ENCODE results near the gene ATP5F1D. TPM values are rescaled to one million over a fixed set of nuclear protein-coding genes. Genes with fewer than 3 reads are reported as not detected.

Gene ATP5F1D
- total RNA-seq, 1 donor from 2014 or later, result 501 TPM

- no peaks in the 10 kb centered on the region for H3K9me3 ChIP-seq (replicated peaks)
- no peaks in the 10 kb centered on the region for H3K27me3 ChIP-seq (ENCODE audit: low read depth)
- H3K27ac ChIP-seq (replicated peaks), result peak within 1 kb of the TSS; percentile 100
- peaks cover 24% of the 10 kb centered on the region for H3K36me3 ChIP-seq
- DNase-seq, result peak; percentile 88
- peak within 1 kb of the TSS; percentile 93 for H3K4me3 ChIP-seq
- TF ChIP-seq CTCF (IDR thresholded peaks at IDR 0.05; ENCODE audit: borderline replicate concordance), result peak; percentile 28
- peaks cover 85% of the 10 kb centered on the region for H3K4me1 ChIP-seq
- intact Hi-C loops (cut with micrococcal nuclease), result no loop called here
Measured at GRCh38 chr19:1248139-1248785, 6.7 kb downstream of the ATP5F1D start, which contains the start of gene MIDN. Gene MIDN (plus strand): TSS chr19:1248583. CDS start chr19:1250297, 1,714 bp downstream.

- Histone ChIP-seq H3K27ac (replicated peaks) (peak overlapping the region; percentile 100), H3K36me3 (peaks cover 29% of the 10 kb centered on the region), H3K4me3 (peak overlapping the region; percentile 93), H3K9me3 (replicated peaks) (no peaks in the 10 kb centered on the region), H3K4me1 (peaks cover 85% of the 10 kb centered on the region), H3K27me3 (ENCODE audit: low read depth) (no peaks in the 10 kb centered on the region)
- peak; percentile 88 for DNase-seq
- intact Hi-C loops (cut with micrococcal nuclease), result no loop called here
- peak; percentile 85 for TF ChIP-seq CTCF (IDR thresholded peaks at IDR 0.05; ENCODE audit: borderline replicate concordance)
Measured at GRCh38 chr19:1248786-1249297, 7.3 kb downstream of the ATP5F1D start.

GRCh38 chr19:1249298-1249989 is 7.9 kb downstream of the ATP5F1D start:
- H3K27ac ChIP-seq (replicated peaks), result peak overlapping the region; percentile 100
- intact Hi-C loops (cut with micrococcal nuclease), result no loop called here
- peak overlapping the region; percentile 93 for H3K4me3 ChIP-seq
- DNase-seq, result peak; percentile 95
- no peak for TF ChIP-seq CTCF (IDR thresholded peaks at IDR 0.05; ENCODE audit: borderline replicate concordance)
- no peaks in the 10 kb centered on the region for H3K27me3 ChIP-seq (ENCODE audit: low read depth)
- H3K9me3 ChIP-seq (replicated peaks), result no peaks in the 10 kb centered on the region
- peaks cover 85% of the 10 kb centered on the region for H3K4me1 ChIP-seq
- peaks cover 35% of the 10 kb centered on the region for H3K36me3 ChIP-seq

GRCh38 chr19:1249990-1250436 is 8.5 kb downstream of the ATP5F1D start:
- Histone ChIP-seq H3K9me3 (replicated peaks) (no peaks in the 10 kb centered on the region), H3K4me3 (peak overlapping the region; percentile 93), H3K36me3 (peaks cover 41% of the 10 kb centered on the region), H3K27me3 (ENCODE audit: low read depth) (no peaks in the 10 kb centered on the region), H3K4me1 (peaks cover 85% of the 10 kb centered on the region), H3K27ac (replicated peaks) (peak overlapping the region; percentile 100)
- TF ChIP-seq CTCF (IDR thresholded peaks at IDR 0.05; ENCODE audit: borderline replicate concordance), result no peak
- intact Hi-C loops (cut with micrococcal nuclease), result no loop called here
- no peak for DNase-seq

- peaks cover 47% of the 10 kb centered on the region for H3K36me3 ChIP-seq
- intact Hi-C loops (cut with micrococcal nuclease), result no loop called here
- peak overlapping the region; percentile 100 for H3K27ac ChIP-seq (replicated peaks)
- TF ChIP-seq CTCF (IDR thresholded peaks at IDR 0.05; ENCODE audit: borderline replicate concordance), result no peak
- peak; percentile 74 for DNase-seq
- H3K4me3 ChIP-seq, result peak overlapping the region; percentile 93
- H3K9me3 ChIP-seq (replicated peaks), result no peaks in the 10 kb centered on the region
- peaks cover 85% of the 10 kb centered on the region for H3K4me1 ChIP-seq
- H3K27me3 ChIP-seq (ENCODE audit: low read depth), result no peaks in the 10 kb centered on the region
Measured at GRCh38 chr19:1250437-1251260, 9.1 kb downstream of the ATP5F1D start.

Data from left ventricle myocardium inferior (tissue), 1 donor.